ENCODE data around the gene SPPL2B.

- no peak for TF ChIP-seq CTCF (IDR thresholded peaks at IDR 0.05)
- no peak for TF ChIP-seq POLR2A (IDR thresholded peaks at IDR 0.05)
- TF ChIP-seq POLR2AphosphoS5 (IDR thresholded peaks at IDR 0.05; ENCODE audit: insufficient read depth in 1 of 2, low read depth in 1 of 2): no peak
Measured at GRCh38 chr19:2321565-2322283, 6.8 kb upstream of the SPPL2B start.
